ENCODE measurements around the gene ATP6V1G2. TPM values are rescaled to one million over a fixed set of nuclear protein-coding genes. Genes with fewer than 3 reads are reported as not detected.

ATP6V1G2 gene
- total and polyA plus RNA-seq, 2 of the 8 experiments (the other 6 are each of a cell fraction or from before 2014, with no cell fraction given), result 3.0 to 5.7 TPM

- no peak overlapping the region for H3K56ac ChIP-seq (replicated peaks; ENCODE audit: insufficient read length, low read depth, low read length)
- no peaks in the 10 kb centered on the region for H3K9me3 ChIP-seq (ENCODE audit: insufficient read depth in 2 of 2, low read depth in 1 of 2, low read length in 1 of 2)
- no peak overlapping the region for H2BK5ac ChIP-seq (ENCODE audit: low read depth, low read length)
- H2AK5ac ChIP-seq (ENCODE audit: low read depth, low read length), result no peak overlapping the region
- H4K91ac ChIP-seq (replicated peaks; ENCODE audit: insufficient read length, low read length), result no peak overlapping the region
- H3K23ac ChIP-seq (ENCODE audit: insufficient read length), result no peak overlapping the region
- CTCF ChIA-PET (ENCODE audit: partially characterized antibody), result interaction anchor here (0.6 kb wide), 1 partner anchor 9 kb away, joined by 3 read pairs; no protein-coding TSS in a partner anchor
- H3K4ac ChIP-seq (replicated peaks; ENCODE audit: insufficient read length, low read depth, low read length), result no peak overlapping the region
- H2BK15ac ChIP-seq (ENCODE audit: low read length), result no peak overlapping the region
- H2AFZ ChIP-seq (ENCODE audit: low read length), result no peak overlapping the region
- H2BK20ac ChIP-seq (ENCODE audit: low read length), result no peak overlapping the region
- H3K18ac ChIP-seq (ENCODE audit: extremely low read depth, low read length), result no peak overlapping the region
- H3K36me3 ChIP-seq (ENCODE audit: control insufficient read depth in 2 of 4, insufficient read depth in 4 of 4, low read length in 3 of 4), result no peaks in the 10 kb centered on the region
- no peak overlapping the region for H3K4me3 ChIP-seq (ENCODE audit: extremely low read depth in 1 of 4, insufficient read depth in 2 of 4, low read depth in 3 of 4, low read length in 4 of 4)
- H2BK12ac ChIP-seq (ENCODE audit: low read depth, low read length), result no peak overlapping the region
- POLR2A ChIA-PET (ENCODE audit: partially characterized antibody), result interaction anchor here (0.9 to 18.4 kb wide), 3 partner anchors 10 to 101 kb away, joined by 3 to 428 read pairs (median 16); partner anchors contain the start of genes ATP6V1G2, DDX39B and NFKBIL1
- H3K4me1 ChIP-seq (replicated peaks in 1 of 4; ENCODE audit: control insufficient read depth in 3 of 4, insufficient read depth in 4 of 4, low read length in 3 of 4), result no peaks in the 10 kb centered on the region
- no peak overlapping the region for H3K27ac ChIP-seq (ENCODE audit: low read depth, low read length)
- H3K14ac ChIP-seq (ENCODE audit: insufficient read length), result no peak overlapping the region
- no peak overlapping the region for H3K4me2 ChIP-seq (ENCODE audit: insufficient read depth in 1 of 2, low read depth in 2 of 2, low read length in 2 of 2)
- no peaks in the 10 kb centered on the region for H3K27me3 ChIP-seq (replicated peaks in 1 of 4; ENCODE audit: control insufficient read depth in 3 of 4, extremely low read depth in 1 of 4, insufficient read depth in 3 of 4, low read length in 3 of 4)
- no peaks in the 10 kb centered on the region for H3K79me2 ChIP-seq (ENCODE audit: control insufficient read depth in 1 of 2, insufficient read depth in 2 of 2, low read length in 2 of 2)
- 83% methylated on average over 3 of the region's 3 CpGs; no CpG with 5 or more reads in 1 of the 2 experiments for WGBS, 2 experiments (ENCODE audit: extremely low coverage in 1 of 2, insufficient coverage in 1 of 2, insufficient read length in 1 of 2, insufficient replicate concordance in 2 of 2, low coverage in 1 of 2, low lambda C conversion rate in 2 of 2, missing lambda C conversion rate in 1 of 2)
- no peak overlapping the region for H4K5ac ChIP-seq (ENCODE audit: insufficient read length, low read depth, low read length)
- no peaks in the 10 kb centered on the region for H3K23me2 ChIP-seq (ENCODE audit: low read depth, low read length)
- no peak overlapping the region for H2BK120ac ChIP-seq (replicated peaks; ENCODE audit: low read depth, low read length)
- no peaks in the 10 kb centered on the region for H4K20me1 ChIP-seq (replicated peaks in 1 of 2; ENCODE audit: control insufficient read depth in 1 of 2, insufficient read depth in 2 of 2, low read length in 2 of 2)
- no peak for DNase-seq (ENCODE audit: low read depth in 1 of 2, low spot score in 2 of 2)
- H3K9ac ChIP-seq (replicated peaks in 1 of 4; ENCODE audit: extremely low read depth in 1 of 4, low read depth in 3 of 4, low read length in 3 of 4), result no peak overlapping the region
- H4K8ac ChIP-seq (ENCODE audit: extremely low read depth, insufficient read depth, low read length), result no peak overlapping the region
- H3K79me1 ChIP-seq (ENCODE audit: low read depth, low read length), result no peaks in the 10 kb centered on the region
- FAIRE-seq, result no peak
- TF ChIP-seq RFX5 (IDR thresholded peaks at IDR 0.05; ENCODE audit: borderline replicate concordance, low read depth, low read length) (no peak), CTCF (IDR thresholded peaks at IDR 0.05; ENCODE audit: control extremely low read depth in 1 of 3, insufficient read depth in 1 of 3, low read depth in 1 of 3, low read length in 3 of 3) (no peak), CHD1 (IDR thresholded peaks at IDR 0.05; ENCODE audit: low read depth, low read length) (no peak), JUN (IDR thresholded peaks at IDR 0.05; ENCODE audit: low read depth, low read length) (no peak)
These were observed 24.6 kb downstream of the ATP6V1G2 start for GRCh38 chr6:31521835-31522234.

Data from H1 (cell line).